Measurements from ENCODE around the gene OR5K2.

OR5K2 gene

DNA sequence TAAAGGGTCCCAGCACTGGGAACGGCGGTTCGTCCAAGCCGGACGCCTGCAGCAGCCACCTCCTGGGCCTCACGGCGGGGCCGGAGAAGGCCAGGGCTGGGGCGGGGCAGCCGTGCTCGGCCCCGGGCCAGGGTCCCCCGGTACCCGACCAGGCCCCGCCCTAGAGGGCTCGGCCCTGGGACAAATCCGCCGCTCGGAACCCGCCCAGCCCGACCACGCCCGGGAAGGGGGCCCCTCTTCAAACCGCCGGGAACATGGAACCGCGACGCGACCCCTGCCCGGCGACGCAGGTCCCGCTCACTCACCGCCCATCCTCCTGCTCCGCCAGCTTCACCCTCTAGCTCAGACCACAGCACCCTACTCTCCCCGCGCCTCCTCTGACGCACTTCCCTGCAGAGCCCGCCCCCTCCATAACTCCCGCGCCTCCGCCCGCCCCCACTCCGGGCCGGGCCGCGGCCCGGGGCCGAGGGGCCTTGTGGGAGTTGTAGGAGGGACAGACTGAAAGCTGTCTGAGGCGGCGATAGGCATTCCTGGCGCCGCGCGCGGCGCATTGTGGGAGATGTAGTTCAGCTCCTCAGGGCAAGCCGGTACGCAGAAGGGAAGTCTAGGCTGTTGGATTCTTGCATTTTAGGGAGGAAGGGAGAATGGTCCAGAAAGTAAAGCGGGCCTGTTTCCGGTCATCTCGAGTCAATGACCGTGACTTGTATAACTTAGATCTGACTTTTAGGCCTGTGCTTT is 25.2 kb downstream of the OR5K2 start, which contains the start of gene CLDND1:
CLDND1 (minus strand) TSS at position 359 of the 738 bp plus-strand sequence. CDS start 1,478 bp downstream, outside the sequence.
- ATAC-seq: peak; percentile 95 to 96

DNA sequence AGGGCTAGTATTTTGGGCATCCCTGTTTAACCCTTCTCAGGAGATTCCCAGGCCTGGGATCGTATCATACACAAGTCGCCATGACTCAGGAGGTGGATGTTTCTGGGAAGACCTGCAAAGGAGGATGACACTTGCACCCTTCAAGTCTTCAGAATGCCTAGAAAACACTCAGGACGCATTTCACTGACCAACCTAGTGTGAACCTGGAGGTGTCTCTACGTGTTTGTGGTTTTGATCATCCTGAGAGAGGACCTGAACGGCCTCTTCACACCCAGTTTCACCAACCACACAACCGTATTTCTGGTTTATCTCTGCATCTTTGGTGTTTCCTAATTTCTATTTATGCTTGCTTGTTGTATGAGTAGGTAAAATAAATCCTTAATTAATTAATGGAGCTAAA is 28.0 kb downstream of the OR5K2 start:
- no peak for ATAC-seq

DNA sequence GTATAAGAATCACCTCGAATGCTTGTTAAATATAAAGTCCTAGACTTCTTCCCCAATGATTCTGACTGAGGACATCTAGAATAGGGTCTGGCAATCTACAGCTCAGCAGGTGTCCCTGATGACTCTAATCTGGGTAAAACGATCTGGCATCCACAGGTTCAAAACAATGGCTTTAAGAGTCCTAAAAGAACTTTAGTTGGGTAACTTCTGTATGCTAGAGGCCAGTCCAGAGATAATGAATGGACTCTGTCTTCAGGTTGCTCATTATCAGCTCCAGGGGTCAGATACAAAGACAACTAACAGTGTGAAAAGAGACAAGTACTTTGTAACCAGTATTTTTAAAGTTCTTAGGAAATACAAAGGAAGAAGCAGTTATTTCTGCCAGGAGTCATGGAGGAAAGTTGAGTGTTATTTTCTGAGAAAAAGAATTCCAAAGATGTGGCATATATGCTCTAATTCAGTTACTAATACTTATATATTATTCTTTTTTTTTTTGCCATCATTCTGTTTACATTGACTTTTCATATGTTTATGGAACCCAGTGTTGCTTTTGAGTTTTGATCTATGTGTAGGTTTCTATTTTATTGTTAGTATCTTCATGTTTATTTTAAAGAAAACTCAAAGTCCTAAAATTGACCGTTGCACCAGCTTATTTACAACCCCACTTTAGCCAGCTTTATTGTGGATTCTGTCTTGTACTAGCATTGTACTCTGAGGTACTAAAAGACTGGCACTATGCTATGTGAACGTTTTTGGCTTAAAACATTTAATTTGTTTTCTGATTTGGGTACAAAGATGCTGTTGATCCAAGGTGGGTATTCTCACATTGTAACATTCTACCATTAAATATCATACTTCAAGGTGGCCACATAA is 31.2 kb downstream of the OR5K2 start:
- no peak for ATAC-seq

DNA sequence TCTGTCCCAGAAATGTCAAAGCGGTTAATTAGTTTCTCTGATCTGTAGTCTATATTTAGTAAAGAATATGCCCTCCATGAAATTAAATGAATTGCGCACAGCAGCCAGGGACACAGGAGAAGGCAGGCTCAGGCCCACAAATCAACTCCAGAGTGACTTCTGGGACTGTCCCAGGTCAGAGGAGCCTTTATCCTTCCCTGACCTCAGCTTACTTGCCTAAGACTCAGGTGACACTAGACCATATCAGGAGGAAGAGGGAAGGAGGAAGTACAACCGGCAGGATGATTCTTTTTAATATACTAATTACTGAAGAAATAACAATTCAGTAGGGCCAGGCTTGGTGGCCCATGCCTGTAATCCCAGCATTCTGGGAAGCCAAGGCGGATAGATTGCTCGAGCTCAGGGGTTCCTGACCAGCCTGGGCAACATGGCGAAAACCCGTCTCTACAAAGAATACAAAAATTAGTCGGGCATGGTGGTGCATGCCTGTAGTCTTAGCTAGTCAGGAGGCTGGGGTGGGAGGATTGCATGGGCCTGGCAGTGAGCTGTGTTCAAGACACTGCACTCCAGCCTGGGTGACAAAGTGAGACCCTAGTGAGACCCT is 32.5 kb downstream of the OR5K2 start:
- no peak for ATAC-seq

DNA sequence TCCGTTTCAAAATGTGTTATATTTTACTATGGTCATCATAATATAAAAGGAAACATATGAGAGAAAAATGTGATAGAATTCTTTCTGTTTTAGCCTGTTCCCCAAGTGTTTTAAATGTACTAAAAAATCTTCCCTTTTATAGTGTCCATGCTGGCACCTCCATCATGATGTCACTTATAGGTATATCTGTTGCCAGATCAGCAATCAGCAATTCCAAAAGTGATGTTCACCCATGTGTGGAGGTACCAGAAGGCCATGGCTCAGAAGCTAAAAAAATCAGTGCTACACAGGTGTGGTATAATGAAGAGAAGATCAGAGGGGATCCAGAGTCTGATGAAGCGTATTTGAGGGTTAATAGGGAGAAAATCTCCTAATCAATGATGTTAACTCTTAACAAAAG is 33.2 kb downstream of the OR5K2 start:
- no peak for ATAC-seq

DNA sequence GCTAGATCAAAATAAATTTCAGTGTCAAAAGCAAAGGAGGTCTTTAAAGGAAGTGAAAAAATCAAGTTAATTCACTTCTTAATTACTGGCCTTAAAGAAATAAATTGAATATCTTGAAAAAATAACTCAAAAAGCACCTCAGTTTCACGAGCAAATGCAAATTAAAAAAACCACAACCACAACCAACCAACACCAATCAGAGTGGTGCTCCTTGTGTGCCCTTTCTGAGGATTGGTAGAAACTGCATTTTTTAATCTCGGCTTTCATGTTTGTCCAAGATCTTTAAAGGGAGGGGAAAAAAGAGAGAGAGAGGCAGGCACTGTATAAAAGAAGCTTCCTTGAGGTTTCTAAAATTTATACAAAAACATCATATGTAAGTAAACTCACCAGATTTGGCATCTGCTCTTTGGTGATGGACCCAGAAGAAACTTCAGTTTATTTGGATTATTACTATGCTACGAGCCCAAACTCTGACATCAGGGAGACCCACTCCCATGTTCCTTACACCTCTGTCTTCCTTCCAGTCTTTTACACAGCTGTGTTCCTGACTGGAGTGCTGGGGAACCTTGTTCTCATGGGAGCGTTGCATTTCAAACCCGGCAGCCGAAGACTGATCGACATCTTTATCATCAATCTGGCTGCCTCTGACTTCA is 34.3 kb downstream of the OR5K2 start, which contains the start of gene GPR15:
GPR15 (plus strand) TSS at position 357 of the 653 bp plus-strand sequence; CDS start at position 413, 56 bp downstream.
- ATAC-seq: peak in 1 of 2 donors; percentile 18

DNA sequence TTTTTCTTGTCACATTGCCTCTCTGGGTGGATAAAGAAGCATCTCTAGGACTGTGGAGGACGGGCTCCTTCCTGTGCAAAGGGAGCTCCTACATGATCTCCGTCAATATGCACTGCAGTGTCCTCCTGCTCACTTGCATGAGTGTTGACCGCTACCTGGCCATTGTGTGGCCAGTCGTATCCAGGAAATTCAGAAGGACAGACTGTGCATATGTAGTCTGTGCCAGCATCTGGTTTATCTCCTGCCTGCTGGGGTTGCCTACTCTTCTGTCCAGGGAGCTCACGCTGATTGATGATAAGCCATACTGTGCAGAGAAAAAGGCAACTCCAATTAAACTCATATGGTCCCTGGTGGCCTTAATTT is 34.8 kb downstream of the OR5K2 start:
- ATAC-seq: no peak

DNA sequence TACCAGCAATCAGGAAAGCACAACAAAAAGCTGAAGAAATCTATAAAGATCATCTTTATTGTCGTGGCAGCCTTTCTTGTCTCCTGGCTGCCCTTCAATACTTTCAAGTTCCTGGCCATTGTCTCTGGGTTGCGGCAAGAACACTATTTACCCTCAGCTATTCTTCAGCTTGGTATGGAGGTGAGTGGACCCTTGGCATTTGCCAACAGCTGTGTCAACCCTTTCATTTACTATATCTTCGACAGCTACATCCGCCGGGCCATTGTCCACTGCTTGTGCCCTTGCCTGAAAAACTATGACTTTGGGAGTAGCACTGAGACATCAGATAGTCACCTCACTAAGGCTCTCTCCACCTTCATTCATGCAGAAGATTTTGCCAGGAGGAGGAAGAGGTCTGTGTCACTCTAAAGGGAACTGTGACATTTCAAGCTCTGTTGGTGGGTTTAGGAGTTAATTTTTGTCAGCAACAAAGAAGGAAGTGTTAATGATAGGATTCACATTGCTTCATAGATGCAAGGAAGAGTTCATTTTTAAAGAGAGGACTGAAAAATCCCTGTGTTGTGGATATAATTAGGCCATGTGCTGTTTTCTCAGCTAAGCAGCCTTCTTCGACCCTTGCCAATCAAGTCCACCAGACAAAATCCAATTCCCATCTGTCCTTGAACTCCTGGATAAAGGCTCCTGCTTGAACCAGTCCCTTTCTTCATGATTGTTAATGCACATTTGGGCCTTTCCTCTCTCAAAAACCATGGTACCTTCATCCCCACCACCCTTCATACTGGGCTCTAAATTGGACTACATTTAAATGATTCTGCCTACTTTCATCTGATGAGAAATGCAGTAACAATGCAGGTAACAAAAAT is 35.5 kb downstream of the OR5K2 start:
- no peak for ATAC-seq

DNA sequence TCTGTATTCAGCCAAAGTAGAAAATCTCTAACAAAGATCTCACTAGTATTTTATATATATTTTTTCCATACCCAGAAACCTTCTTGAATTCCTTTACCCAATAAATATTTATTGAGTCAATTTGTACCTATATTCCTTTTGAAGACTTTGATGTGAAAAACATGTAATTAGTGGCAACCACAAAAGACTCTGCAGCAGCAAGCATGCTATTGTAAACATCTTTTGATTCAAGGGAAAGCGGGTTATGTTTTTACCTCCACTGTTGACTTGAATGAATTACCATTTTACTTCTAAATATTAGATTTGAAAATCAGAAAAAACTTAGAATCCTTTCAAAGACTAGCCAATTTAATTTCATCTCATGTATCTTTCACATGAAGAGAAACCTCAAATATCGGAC is 36.7 kb downstream of the OR5K2 start:
- ATAC-seq: no peak

DNA sequence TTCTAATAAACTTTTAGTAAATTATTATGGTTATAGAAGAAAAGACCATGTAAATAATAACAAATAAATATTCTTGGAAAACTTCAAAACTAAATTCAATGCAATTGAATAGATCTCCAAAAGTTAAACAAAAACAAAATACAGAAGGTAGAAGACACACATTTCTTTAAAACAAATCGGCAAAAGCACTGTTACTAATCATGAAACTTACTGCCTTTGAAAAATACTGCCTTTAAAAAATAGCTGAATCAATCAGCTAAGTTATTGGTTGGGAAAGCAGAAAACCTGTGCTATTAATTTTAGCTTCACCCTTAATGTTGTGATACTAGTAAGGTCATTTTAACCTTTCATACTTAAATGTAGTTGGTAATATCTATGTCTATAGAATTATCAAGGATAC is 37.3 kb downstream of the OR5K2 start:
- no peak for ATAC-seq

DNA sequence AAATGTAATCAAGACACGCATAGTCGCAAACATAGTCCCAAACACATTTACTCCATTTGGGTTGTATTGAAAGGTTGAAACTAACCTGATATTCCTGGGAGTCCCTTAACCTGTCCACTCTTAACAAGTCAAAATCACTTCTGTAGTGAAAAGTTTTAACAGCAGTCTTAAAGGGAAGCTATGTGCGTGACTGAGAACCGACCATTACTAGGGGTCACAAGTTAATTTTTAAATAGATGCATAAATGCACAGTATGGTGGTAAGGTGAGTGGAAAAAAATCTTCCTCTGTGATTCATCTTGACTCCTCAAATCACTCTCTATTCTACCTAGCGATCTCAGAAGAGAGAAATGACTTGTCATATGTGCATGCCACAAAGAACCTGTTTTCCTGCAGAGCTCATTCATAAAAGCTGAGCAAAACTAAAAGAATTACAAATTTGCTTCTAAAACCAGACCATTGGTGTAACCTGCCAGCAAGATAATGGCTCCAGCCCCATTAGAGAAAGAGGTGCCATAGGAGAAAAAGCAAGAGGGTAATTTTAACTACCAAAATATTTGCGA is 39.1 kb downstream of the OR5K2 start:
- peak; percentile 80 to 82 for ATAC-seq

DNA sequence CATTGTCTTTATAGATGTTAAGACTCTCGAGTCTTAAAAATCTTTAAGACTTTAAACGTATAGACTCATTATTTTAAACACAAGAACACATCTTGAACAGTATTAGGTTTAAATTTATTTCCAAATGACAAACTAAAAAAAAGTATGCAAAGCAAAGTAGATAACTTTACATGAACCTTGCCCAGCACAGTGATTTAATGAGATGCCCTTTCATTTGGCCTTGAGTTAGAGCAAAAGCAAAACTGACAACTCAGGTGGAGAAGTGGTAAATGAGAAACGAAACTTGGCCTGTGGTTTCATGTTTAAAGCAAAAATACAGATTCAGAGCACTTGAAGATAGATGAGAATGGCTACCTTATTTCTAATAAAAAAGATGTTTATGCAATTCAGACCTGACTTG is 42.9 kb downstream of the OR5K2 start:
- ATAC-seq: peak; percentile 41 to 53

DNA sequence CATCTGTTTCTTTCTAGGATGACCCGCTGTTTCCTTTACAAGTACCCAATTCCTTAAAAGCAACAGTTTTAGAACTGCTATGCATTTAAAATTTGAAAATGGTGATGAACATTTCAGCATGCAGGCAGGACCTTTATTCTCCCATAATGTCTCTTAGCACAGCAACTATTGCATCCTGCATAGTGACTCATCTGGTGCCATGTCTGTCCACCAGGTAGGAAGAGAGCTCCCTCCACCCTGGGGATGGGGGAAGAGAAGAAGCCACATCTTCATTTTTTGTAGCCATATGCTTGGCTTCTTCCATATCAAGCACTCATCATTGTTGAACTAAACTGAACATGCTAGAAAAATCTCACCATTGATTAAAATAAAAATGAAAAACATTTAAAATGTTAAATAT is 44.2 kb downstream of the OR5K2 start:
- no peak for ATAC-seq

DNA sequence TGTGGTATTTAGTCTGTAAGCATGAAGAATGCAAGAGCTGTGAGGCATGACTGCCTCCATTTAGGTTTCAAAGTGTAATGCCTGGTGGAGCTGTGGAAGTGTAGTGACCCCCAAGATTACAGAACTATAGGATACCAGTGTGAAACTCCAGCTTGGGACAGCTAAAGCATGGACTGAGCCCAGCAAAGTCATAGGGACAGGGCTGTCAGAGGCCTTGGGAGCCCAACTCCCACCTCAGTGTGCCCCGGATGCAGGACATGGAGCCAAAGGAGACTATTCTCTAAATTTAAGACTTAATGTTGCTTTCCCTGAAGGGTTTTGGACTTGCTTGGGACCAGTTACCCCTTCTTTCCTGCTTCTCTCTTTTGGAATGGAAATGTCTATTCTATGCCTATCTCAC is 45.1 kb downstream of the OR5K2 start:
- no peak for ATAC-seq

DNA sequence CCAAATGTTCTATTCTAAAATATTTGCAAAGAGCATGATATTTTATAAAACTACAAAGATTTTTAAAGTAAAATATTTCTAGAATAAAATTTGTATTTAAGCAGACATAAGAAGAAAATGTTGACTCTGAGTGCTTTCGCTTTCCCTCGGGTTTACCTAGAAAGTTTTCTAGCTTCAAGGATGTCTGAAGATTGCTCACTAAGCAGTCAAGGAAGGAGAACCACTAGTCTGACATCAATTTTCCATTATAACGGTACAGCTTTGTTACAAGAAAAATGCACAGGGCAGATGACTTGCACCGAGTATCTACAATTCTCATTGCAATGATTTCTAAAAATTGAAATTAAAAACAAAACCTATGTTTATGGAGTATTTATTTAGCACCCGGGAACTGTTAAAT is 48.5 kb downstream of the OR5K2 start:
- peak; percentile 91 to 93 for ATAC-seq
